ENCODE results near the gene LRRFIP1. TPM values are rescaled to one million over a fixed set of nuclear protein-coding genes. Genes with fewer than 3 reads are reported as not detected.

LRRFIP1 gene
- total and polyA plus RNA-seq, 2 donors (not counting 3 experiments of a cell fraction or from before 2014, with no cell fraction given): 39.2 to 179 TPM

DNA sequence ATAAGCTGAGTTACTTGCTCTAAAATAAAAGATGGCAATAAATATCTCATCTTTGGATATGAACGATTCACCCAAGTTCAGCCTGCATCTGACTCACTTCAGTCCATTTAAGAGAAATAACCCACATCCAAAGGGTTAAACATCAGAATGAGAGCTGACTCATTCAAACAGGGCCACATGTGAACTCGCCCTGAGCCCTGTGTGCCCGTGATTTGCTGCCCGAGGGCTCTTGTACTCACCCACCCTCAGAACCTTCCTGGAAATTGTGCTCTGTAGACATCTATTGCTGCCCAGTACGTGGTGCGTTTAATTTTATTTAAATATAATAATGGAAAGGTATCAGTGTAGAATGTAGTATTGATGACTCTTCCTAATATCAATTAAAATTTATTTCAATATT is 104.3 kb downstream of the LRRFIP1 start:
- no peak overlapping the region for H2AFZ ChIP-seq (ENCODE audit: low read depth, low read length)
- no peak overlapping the region for H3K4me3 ChIP-seq (replicated peaks in 1 of 3; ENCODE audit: insufficient read depth in 1 of 3, low read depth in 1 of 3, low read length in 3 of 3)
- ChIA-PET CTCF (interaction anchor here (0.8 to 5.3 kb wide), 11 partner anchors 12 to 150 kb away, joined by 3 to 51 read pairs (median 7); no protein-coding TSS in a partner anchor), POLR2A (interaction anchor here (0.5 kb wide), 1 partner anchor 28 kb away, joined by 8 read pairs; no protein-coding TSS in a partner anchor)
- no peak overlapping the region for H3K4me2 ChIP-seq (ENCODE audit: insufficient read depth, low read length)
- no peak overlapping the region for H3K9ac ChIP-seq (replicated peaks; ENCODE audit: extremely low read depth, insufficient read depth, low read length)
- peaks cover 64% of the 10 kb centered on the region for H3K79me2 ChIP-seq (ENCODE audit: control insufficient read depth, insufficient read depth, low read length)
- no peaks in the 10 kb centered on the region for H3K9me3 ChIP-seq (replicated peaks; ENCODE audit: control insufficient read depth, insufficient read depth, low read length)
- H4K20me1 ChIP-seq (replicated peaks; ENCODE audit: control insufficient read depth, extremely low read depth, insufficient read depth, low read length): no peaks in the 10 kb centered on the region
- no peaks in the 10 kb centered on the region for H3K27me3 ChIP-seq (ENCODE audit: control insufficient read depth in 2 of 2, insufficient read depth in 2 of 2, low read length in 2 of 2)
- dilution Hi-C loops (cut with MboI; ENCODE audit: extremely low pct_ligation_motif_present, low sequenced_read_pairs): no loop called here
- TF ChIP-seq CTCF (IDR thresholded peaks at IDR 0.05; ENCODE audit: extremely low read depth in 1 of 2, insufficient read depth in 1 of 2, low read depth in 1 of 2, low read length in 2 of 2): no peak
- no peak for TF ChIP-seq MAX (IDR thresholded peaks at IDR 0.05; ENCODE audit: insufficient read depth, insufficient read length)
- no peak for TF ChIP-seq GATA2 (IDR thresholded peaks at IDR 0.05; ENCODE audit: insufficient read depth, insufficient read length, low read depth, low read length)
- no peak for TF ChIP-seq MYC (IDR thresholded peaks at IDR 0.05; ENCODE audit: low read depth, low read length)
- peak; percentile 61 for TF ChIP-seq JUN (IDR thresholded peaks at IDR 0.05; ENCODE audit: borderline replicate concordance, insufficient read depth, insufficient read length, low read depth)
- peak; percentile 84 for TF ChIP-seq FOS (IDR thresholded peaks at IDR 0.05; ENCODE audit: borderline replicate concordance, insufficient read depth, low read length)
- no peak for TF ChIP-seq POLR2A (IDR thresholded peaks at IDR 0.05; ENCODE audit: low read depth, low read length)
- no TSS peak for BruUV-seq (replicated peaks)
- intact Hi-C loops (cut with micrococcal nuclease): loop anchor here (2.0 kb wide), 3 partner anchors 17 to 39 kb away; no protein-coding TSS in a partner anchor
- peak overlapping the region; percentile 10 for H3K27ac ChIP-seq (ENCODE audit: insufficient read depth, low read depth, low read length)
- H3K9me1 ChIP-seq (replicated peaks; ENCODE audit: control insufficient read depth, extremely low read depth, insufficient read depth, low read length): no peaks in the 10 kb centered on the region
- peak; percentile 78 for DNase-seq (ENCODE audit: low read depth, low spot score)
- peaks cover 67% of the 10 kb centered on the region for H3K4me1 ChIP-seq (ENCODE audit: control insufficient read depth, extremely low read depth, insufficient read depth, low read length)
- H3K36me3 ChIP-seq (ENCODE audit: control insufficient read depth in 2 of 2, extremely low read depth in 1 of 2, insufficient read depth in 2 of 2, low read length in 2 of 2): no peaks in the 10 kb centered on the region
- FAIRE-seq: peak; percentile 55

All from endothelial cell of umbilical vein (primary cell).